D721Med (cell line): ENCODE data around the gene PPP2R3B.
"Not testable (repeated sequence)": the region's sequence is repeated elsewhere in the genome, so short reads cannot be mapped to it uniquely, and the experiment has no call there.

Source experiments
- DNase-seq: peaks from one replicate; pipeline ENCODE4 v3.0.0; 2011; ENCODE audit warnings: low spot score; ENCODE audit not compliant: insufficient read length
- FAIRE-seq: peaks from 2 replicates; lab custom pipeline; 2011; peaks lifted over from hg19 to GRCh38; lab: Jason Lieb, UNC
- CTCF ChIP-seq: IDR thresholded peaks from 2 replicates; pipeline ENCODE4 v1.5.1; 2012; ENCODE audit warnings: mild to moderate bottlenecking, control low read depth; ENCODE audit not compliant: insufficient read depth; ENCODE audit errors: missing control alignments

Gene PPP2R3B

DNA sequence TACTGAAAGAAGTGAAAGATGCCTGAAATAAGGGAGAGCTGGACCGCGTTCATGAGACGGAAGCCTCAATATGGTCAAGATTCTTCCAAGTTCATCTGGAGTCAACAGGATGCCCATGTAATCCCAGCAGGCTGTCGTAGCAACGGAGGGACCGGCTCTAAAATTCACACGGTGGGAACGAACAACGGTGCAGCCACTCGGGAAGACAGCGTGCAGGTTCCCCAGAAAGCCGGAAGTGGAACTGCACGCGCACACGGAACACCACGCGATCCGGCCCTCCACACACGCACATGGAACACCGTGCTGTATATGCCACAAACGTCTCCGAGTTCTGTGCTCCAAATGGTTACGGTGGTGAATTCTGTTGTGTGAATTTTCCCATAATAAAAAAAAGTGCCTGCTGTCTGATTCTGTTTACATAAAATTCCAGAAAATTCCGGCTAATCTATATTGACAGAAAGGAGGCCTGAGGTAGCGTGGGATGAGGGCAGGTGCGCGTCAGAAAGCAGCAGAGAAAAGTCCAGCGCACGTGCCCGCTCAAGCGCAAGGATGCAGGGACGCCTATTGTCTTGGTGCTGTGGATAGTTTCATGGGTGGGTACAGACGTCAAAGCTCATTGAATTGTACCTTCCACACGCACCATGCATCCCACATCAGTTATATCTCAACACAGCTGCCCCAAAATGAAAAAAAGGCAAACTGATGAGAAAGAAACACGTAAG is 31.2 kb downstream of the PPP2R3B start:
- FAIRE-seq: no peak
- no peak for DNase-seq
- no peak for TF ChIP-seq CTCF

- no peak for TF ChIP-seq CTCF
- FAIRE-seq (no peak), DNase-seq (no peak)
These were observed 32.9 kb downstream of the PPP2R3B start for GRCh38 chrX:353566-354535.

DNA sequence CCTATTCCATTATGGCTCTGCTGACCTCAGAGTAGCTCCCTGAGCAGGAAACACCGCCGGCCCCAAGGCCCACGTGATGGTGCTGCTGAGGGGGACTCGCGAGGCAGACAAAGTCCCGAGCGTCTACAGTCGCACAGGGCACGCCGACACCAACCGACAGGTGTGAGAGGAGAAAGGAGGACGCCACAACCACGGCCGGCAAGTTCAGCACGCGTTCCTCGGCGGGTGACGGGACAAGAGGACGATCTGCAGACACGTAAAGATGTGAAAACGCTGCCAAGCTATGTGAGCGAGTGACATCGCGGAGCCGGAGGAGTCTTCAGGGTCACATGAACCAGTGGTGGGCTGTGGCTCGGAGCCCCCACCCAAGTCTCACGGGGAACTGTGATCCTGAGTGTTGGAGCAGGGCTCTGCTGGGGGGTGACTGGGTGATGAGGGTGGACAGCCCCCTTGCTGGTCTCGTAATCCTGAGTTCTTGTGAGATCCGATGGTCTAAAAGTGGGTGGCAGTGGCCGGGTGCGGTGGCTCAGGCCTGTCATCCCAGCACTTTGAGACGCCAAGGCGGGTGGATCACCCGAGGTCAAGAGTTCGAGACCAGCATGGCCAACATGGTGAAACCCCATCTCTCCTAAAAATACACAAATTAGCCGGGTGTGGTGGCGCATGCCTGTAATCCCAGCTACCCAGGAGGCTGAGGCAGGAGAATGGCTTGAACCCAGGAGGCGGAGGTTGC is 34.0 kb downstream of the PPP2R3B start:
- TF ChIP-seq CTCF: no peak
- DNase-seq: no peak
- no peak for FAIRE-seq

DNA sequence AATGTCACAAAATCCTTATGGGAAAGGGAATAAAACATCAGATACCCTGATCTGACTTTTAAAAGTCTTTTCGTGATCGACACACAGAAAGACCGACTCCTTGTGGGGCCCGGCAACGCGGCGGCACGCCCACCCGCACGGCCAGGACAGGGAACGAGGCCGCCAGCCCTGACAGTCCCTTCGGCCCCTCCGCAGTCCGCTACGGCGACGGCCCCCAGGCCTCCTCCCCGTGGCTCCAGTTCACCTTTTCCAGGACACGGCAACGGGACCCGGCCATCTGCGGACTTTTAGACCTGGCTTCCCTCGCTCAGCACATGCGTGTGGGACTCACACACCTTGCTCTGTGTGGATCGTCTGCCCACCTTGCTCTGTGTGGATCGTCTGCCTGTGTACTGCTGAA is 34.5 kb downstream of the PPP2R3B start:
- FAIRE-seq (no peak), DNase-seq (no peak)
- no peak for TF ChIP-seq CTCF

- TF ChIP-seq CTCF: no peak
- DNase-seq: no peak
- FAIRE-seq: no peak
These were observed 35.0 kb downstream of the PPP2R3B start for GRCh38 chrX:351736-352135.

DNA sequence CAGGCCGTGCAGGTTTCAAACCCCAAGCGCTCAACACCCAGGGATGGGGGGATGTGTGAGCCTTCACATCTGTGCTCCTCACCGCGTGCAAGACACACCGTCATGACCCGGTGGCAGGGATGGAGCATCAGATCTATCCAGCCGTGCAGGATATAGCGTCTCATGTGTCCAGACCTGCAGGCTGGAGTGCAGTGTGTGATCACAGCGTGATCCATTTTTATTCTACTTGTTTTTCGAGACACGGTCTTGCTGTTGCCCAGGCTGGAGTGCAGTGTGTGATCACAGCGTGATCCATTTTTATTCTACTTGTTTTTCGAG is 35.4 kb downstream of the PPP2R3B start:
- not testable (repeated sequence) for DNase-seq

DNA sequence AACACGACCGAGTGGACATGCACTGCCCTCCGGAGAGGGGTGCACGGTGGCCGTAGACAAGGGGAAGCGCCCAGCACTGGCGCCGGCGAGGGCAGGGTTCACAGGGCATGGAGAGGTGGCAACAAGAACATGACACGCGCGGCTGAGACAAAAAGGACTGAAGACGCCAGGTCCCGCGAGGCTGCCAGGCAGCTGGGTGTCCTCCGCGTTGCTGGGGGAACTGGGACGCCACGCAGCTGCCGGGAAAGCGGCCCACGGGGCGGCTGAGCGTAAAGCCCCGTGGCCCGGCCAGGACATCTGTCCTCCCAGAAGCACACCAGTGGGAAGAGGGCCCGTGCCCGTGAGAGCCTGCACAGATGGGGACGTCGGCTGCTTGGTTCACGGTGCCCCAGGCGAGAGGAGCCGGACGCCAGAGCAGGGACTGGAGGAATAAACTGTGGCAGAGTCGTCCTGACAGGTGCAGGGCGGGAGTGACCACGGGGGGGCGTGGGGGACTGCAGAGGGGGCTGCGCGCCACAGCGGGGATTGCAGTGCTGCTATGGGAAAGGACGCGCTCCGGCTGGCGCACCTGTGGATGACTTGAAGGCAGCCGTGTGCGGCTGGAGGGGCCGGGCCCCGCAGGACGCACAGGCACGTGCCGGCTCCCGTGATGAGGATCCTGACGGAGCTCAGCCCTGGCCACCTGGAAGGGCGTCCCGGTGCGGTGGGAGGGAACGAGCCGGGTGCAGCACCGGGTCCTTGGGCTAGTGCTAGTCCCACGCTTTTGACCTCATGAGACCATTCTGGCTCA is 36.0 kb downstream of the PPP2R3B start:
- DNase-seq: no peak
- no peak for TF ChIP-seq CTCF
- no peak for FAIRE-seq

More for the DNA sequence above, 35.4 kb downstream of the PPP2R3B start:
- FAIRE-seq: not testable (repeated sequence)
